A549 (cell line): Measurements from ENCODE around the gene TBX1.

ENCODE experiments used
- CTCF ChIP-seq: fragments of >200 bp; sonication (Bioruptor Twin); formaldehyde crosslinking; IDR thresholded peaks from 3 replicates; pipeline ENCODE4 v1.5.1; 2016
- HES2 ChIP-seq: fragments of >200 bp; sonication (Bioruptor Twin); formaldehyde crosslinking; IDR thresholded peaks from 2 replicates; pipeline ENCODE4 v1.6.1; 2016
- JUNB ChIP-seq: fragments of >200 bp; sonication (Bioruptor Twin); formaldehyde crosslinking; IDR thresholded peaks from 2 replicates; pipeline ENCODE4 v1.6.1; 2016

GRCh38 chr22:19772422-19772672, 11.8 kb downstream of the TBX1 start:
- no peak for TF ChIP-seq CTCF
- TF ChIP-seq HES2 = no peak
- no peak for TF ChIP-seq JUNB
